H9 (cell line): ENCODE measurements around the gene JMJD8. TPM values are rescaled to one million over a fixed set of nuclear protein-coding genes. Genes with fewer than 3 reads are reported as not detected.

Experiments
- DNase-seq: peaks from one replicate; pipeline ENCODE4 v3.0.0-alpha.2; 2017
- H2AFZ ChIP-seq: one replicate; pipeline ENCODE4 v1.6.1; 2013; ENCODE audit warnings: mild to moderate bottlenecking, low read length, control low read depth, moderate library complexity
- H2AK5ac ChIP-seq: 2 replicates; pipeline ENCODE4 v1.6.1; 2013; ENCODE audit warnings: low read length, control low read depth, mixed read lengths; ENCODE audit not compliant: insufficient read length
- H2BK120ac ChIP-seq: one replicate; pipeline ENCODE4 v1.6.1; 2013; ENCODE audit warnings: low read depth, mild to moderate bottlenecking, low read length, control low read depth, inconsistent platforms; ENCODE audit not compliant: poor library complexity, severe bottlenecking
- H2BK12ac ChIP-seq: 2 replicates; pipeline ENCODE4 v1.6.1; 2013; ENCODE audit warnings: low read length, control low read depth, mixed read lengths, low read depth; ENCODE audit not compliant: insufficient read length
- H2BK15ac ChIP-seq: 2 replicates; pipeline ENCODE4 v1.6.1; 2013; ENCODE audit warnings: low read depth, low read length, control low read depth
- H2BK20ac ChIP-seq: one replicate; pipeline ENCODE4 v1.6.1; 2013; ENCODE audit warnings: low read depth, mild to moderate bottlenecking, low read length, control low read depth, inconsistent platforms; ENCODE audit not compliant: poor library complexity, severe bottlenecking
- H2BK5ac ChIP-seq: 2 replicates; pipeline ENCODE4 v1.6.1; 2013; ENCODE audit warnings: low read length, control low read depth, mixed read lengths; ENCODE audit not compliant: insufficient read length
- H3K14ac ChIP-seq: 2 replicates; pipeline ENCODE4 v1.6.1; 2013; ENCODE audit warnings: low read length, control low read depth; ENCODE audit not compliant: insufficient read depth
- H3K18ac ChIP-seq: 2 replicates; pipeline ENCODE4 v1.6.1; 2013; ENCODE audit warnings: low read depth, mild to moderate bottlenecking, mixed read lengths, low read length, control low read depth; ENCODE audit not compliant: insufficient read length
- H3K23ac ChIP-seq: 2 replicates; pipeline ENCODE4 v1.6.1; 2013; ENCODE audit warnings: low read length, control low read depth, mixed read lengths, low read depth; ENCODE audit not compliant: insufficient read length
- H3K23me2 ChIP-seq: 2 replicates; pipeline ENCODE4 v1.6.1; 2013; ENCODE audit warnings: low read depth, mild to moderate bottlenecking, mixed read lengths, low read length, control low read depth; ENCODE audit not compliant: insufficient read length, poor library complexity, severe bottlenecking
- H3K27ac ChIP-seq: 2 replicates; pipeline ENCODE4 v1.5.1; 2013; ENCODE audit warnings: low read length, control low read depth, mixed read lengths, low read depth; ENCODE audit not compliant: insufficient read length
- H3K27me3 ChIP-seq: 2 replicates; pipeline ENCODE4 v1.6.1; 2013; ENCODE audit warnings: low read length, control low read depth, inconsistent platforms; ENCODE audit not compliant: insufficient read depth
- H3K4ac ChIP-seq: 2 replicates; pipeline ENCODE4 v1.6.1; 2013; ENCODE audit warnings: low read depth, mild to moderate bottlenecking, control low read depth, inconsistent platforms, low read length, moderate library complexity
- H3K4me1 ChIP-seq: 2 replicates; pipeline ENCODE4 v1.6.1; 2013; ENCODE audit warnings: low read length, control low read depth, inconsistent platforms; ENCODE audit not compliant: insufficient read depth
- H3K4me2 ChIP-seq: 2 replicates; pipeline ENCODE4 v1.6.1; 2013; ENCODE audit warnings: low read length, control low read depth, mixed read lengths; ENCODE audit not compliant: insufficient read length, insufficient read depth
- H3K56ac ChIP-seq: 2 replicates; pipeline ENCODE4 v1.6.1; 2013; ENCODE audit warnings: low read depth, mild to moderate bottlenecking, mixed read lengths, low read length, control low read depth; ENCODE audit not compliant: insufficient read length
- H3K79me1 ChIP-seq: 2 replicates; pipeline ENCODE4 v1.6.1; 2013; ENCODE audit warnings: low read depth, mild to moderate bottlenecking, moderate library complexity, low read length, control low read depth, inconsistent platforms; ENCODE audit not compliant: insufficient read depth, poor library complexity, severe bottlenecking
- H3K79me2 ChIP-seq: 2 replicates; pipeline ENCODE4 v1.6.1; 2013; ENCODE audit warnings: low read length, control low read depth, inconsistent platforms; ENCODE audit not compliant: insufficient read depth
- H3K9ac ChIP-seq: 2 replicates; pipeline ENCODE4 v1.6.1; 2013; ENCODE audit warnings: low read length, control low read depth, mixed read lengths; ENCODE audit not compliant: insufficient read length; ENCODE audit errors: extremely low read depth
- H3K9me3 ChIP-seq: one replicate; pipeline ENCODE4 v1.6.1; 2013; ENCODE audit warnings: low read depth, low read length, inconsistent platforms; ENCODE audit not compliant: control insufficient read depth
- H3T11ph ChIP-seq: one replicate; pipeline ENCODE4 v1.6.1; 2013; ENCODE audit warnings: mild to moderate bottlenecking, low read length, control low read depth, inconsistent platforms
- H4K20me1 ChIP-seq: one replicate; pipeline ENCODE4 v1.6.1; 2013; ENCODE audit not compliant: control insufficient read depth, insufficient read length, insufficient read depth
- H4K5ac ChIP-seq: 2 replicates; pipeline ENCODE4 v1.6.1; 2013; ENCODE audit warnings: low read depth, mild to moderate bottlenecking, mixed read lengths, low read length, control low read depth; ENCODE audit not compliant: insufficient read length
- H4K8ac ChIP-seq: replicated peaks from 2 replicates; pipeline ENCODE4 v1.6.1; 2013; ENCODE audit warnings: low read length, control low read depth, mixed read lengths, low read depth; ENCODE audit not compliant: insufficient read length
- H4K91ac ChIP-seq: 2 replicates; pipeline ENCODE4 v1.6.1; 2013; ENCODE audit warnings: low read depth, mild to moderate bottlenecking, moderate library complexity, mixed read lengths, low read length, control low read depth; ENCODE audit not compliant: insufficient read length
- H3K27ac Mint-ChIP-seq, 3 experiments: 2 replicates in 2 of 3; 3 replicates in 1 of 3; pipeline ENCODE4 v1.8.0; 2020 to 2021; ENCODE audit warnings: mixed read lengths in 3 of 3, mild to moderate bottlenecking in 1 of 3, moderate library complexity in 1 of 3
- H3K27me3 Mint-ChIP-seq: 2 replicates; pipeline ENCODE4 v1.8.0; 2021; ENCODE audit warnings: low read depth, mild to moderate bottlenecking, moderate library complexity, mixed read lengths
- H3K36me3 Mint-ChIP-seq, 3 experiments: 2 replicates in 2 of 3; 3 replicates in 1 of 3; pipeline ENCODE4 v1.8.0; 2020 to 2021; ENCODE audit warnings: low read depth in 3 of 3, mixed read lengths in 3 of 3; ENCODE audit not compliant: insufficient read depth in 1 of 3
- H3K4me1 Mint-ChIP-seq, 2 experiments: 2 replicates each; pipeline ENCODE4 v1.8.0; 2020; ENCODE audit warnings: mixed read lengths in 2 of 2
- H3K4me3 Mint-ChIP-seq, 2 experiments: 2 replicates in 1 of 2; 3 replicates in 1 of 2; pipeline ENCODE4 v1.8.0; 2020 to 2021; ENCODE audit warnings: mild to moderate bottlenecking in 2 of 2, mixed read lengths in 2 of 2, moderate library complexity in 1 of 2
- H3K9me3 Mint-ChIP-seq, 2 experiments: 2 replicates in 1 of 2; 3 replicates in 1 of 2; pipeline ENCODE4 v1.8.0; 2020; ENCODE audit warnings: mild to moderate bottlenecking in 2 of 2, mixed read lengths in 2 of 2, moderate library complexity in 1 of 2
- WGBS: extraction: QIAGEN DNeasy Blood & Tissue Kit; methylation state at CpG from one replicate; pipeline ENCODE4 v1.1.7; 2013; ENCODE audit warnings: missing lambda C conversion rate, low lambda C conversion rate, mixed read lengths; ENCODE audit not compliant: insufficient read length; ENCODE audit errors: extremely low coverage; 5-methylcytosine and 5-hydroxymethylcytosine counted together
- total RNA-seq: library from RNA; stranded (reverse); gene quantifications from 2 replicates; pipeline ENCODE4 v1.2.1, GENCODE V29; 2021
- TF ChIP-seq, protein P1 (sequence below): fragments of 200-600 bp; sonication (generic); conservative IDR thresholded peaks from 3 replicates; pipeline ENCODE4 v1.8.0; 2021; ENCODE audit warnings: antibody characterized with exemption, mild to moderate bottlenecking

The JMJD8 gene
- total RNA-seq, 1 experiment from 2014 or later = 52.7 TPM

DNA sequence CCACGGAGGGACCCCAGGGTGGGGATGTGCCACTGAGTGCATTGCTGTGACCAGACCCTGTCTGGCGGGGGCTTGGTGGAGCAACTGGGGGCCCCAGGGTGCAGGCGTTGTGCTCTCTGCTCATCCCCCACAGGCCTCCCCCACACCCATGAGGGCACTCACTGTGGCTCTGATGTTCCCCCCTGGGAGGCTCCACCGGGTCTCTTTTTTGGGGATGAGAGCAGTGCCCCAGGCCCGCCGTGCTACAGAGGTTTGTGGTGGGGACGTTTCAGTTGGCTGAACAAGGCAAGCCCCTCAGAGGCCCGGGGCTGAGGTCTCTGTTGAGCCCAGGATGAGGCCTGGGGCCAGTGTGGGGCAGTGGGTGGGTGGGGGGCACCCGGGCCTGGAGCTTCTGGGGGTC, 39.6 kb upstream of the JMJD8 start:
- H3K23ac ChIP-seq = no peak overlapping the region
- no peak overlapping the region for H2BK15ac ChIP-seq
- H2BK120ac ChIP-seq = no peak overlapping the region
- no peak for DNase-seq
- Mint-ChIP-seq H3K9me3 (no peaks in the 10 kb centered on the region), H3K27me3 (peaks cover 21% of the 10 kb centered on the region), H3K27ac (no peak overlapping the region), H3K4me1 (peaks cover 8 to 16% of the 10 kb centered on the region in 2 experiments), H3K36me3 (peaks cover 0 to 5% (median 3%) of the 10 kb centered on the region in 3 experiments; a peak in 1 of 7 replicates), H3K4me3 (no peak overlapping the region)
- H3T11ph ChIP-seq = no peak overlapping the region
- TF ChIP-seq, protein P1, sequence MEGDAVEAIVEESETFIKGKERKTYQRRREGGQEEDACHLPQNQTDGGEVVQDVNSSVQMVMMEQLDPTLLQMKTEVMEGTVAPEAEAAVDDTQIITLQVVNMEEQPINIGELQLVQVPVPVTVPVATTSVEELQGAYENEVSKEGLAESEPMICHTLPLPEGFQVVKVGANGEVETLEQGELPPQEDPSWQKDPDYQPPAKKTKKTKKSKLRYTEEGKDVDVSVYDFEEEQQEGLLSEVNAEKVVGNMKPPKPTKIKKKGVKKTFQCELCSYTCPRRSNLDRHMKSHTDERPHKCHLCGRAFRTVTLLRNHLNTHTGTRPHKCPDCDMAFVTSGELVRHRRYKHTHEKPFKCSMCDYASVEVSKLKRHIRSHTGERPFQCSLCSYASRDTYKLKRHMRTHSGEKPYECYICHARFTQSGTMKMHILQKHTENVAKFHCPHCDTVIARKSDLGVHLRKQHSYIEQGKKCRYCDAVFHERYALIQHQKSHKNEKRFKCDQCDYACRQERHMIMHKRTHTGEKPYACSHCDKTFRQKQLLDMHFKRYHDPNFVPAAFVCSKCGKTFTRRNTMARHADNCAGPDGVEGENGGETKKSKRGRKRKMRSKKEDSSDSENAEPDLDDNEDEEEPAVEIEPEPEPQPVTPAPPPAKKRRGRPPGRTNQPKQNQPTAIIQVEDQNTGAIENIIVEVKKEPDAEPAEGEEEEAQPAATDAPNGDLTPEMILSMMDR = no peak
- H2BK20ac ChIP-seq = no peak overlapping the region
- no peak overlapping the region for H2AFZ ChIP-seq
- H3K27ac ChIP-seq = no peak overlapping the region
- H4K91ac ChIP-seq = no peak overlapping the region
- no peak overlapping the region for H2AK5ac ChIP-seq
- no peaks in the 10 kb centered on the region for H3K9me3 ChIP-seq
- H3K27me3 ChIP-seq = no peaks in the 10 kb centered on the region
- H3K23me2 ChIP-seq = peaks cover 13% of the 10 kb centered on the region
- H3K4ac ChIP-seq = no peak overlapping the region
- H2BK12ac ChIP-seq = no peak overlapping the region
- H3K79me2 ChIP-seq = no peaks in the 10 kb centered on the region
- WGBS = no CpG with 5 or more reads among the region's 9 CpGs
- no peak overlapping the region for H3K18ac ChIP-seq
- H3K4me2 ChIP-seq = no peak overlapping the region
- H2BK5ac ChIP-seq = no peak overlapping the region
- no peak overlapping the region for H3K9ac ChIP-seq
- no peak overlapping the region for H3K56ac ChIP-seq
- no peak overlapping the region for H3K14ac ChIP-seq
- no peaks in the 10 kb centered on the region for H3K79me1 ChIP-seq
- no peak overlapping the region for H4K8ac ChIP-seq
- no peaks in the 10 kb centered on the region for H4K20me1 ChIP-seq
- H3K4me1 ChIP-seq = no peaks in the 10 kb centered on the region
- H4K5ac ChIP-seq = no peak overlapping the region
